Endothelial cell of umbilical vein (primary cell): Measurements from ENCODE around the gene C1QTNF5. TPM values are rescaled to one million over a fixed set of nuclear protein-coding genes. Genes with fewer than 3 reads are reported as not detected.

Experiments
- BruUV-seq: library from RNA; stranded (reverse); fragments of 400-500 nt; replicated peaks from 2 replicates; lab custom pipeline; 2021; lab: Mats Ljungman, UMichigan
- CTCF ChIA-PET: fragments of 300-600, 350-600 bp; sonication (Branson Sonifier 250); formaldehyde crosslinking; loops from one replicate; lab custom pipeline; 2021; ENCODE audit warnings: antibody characterized with exemption, inconsistent platforms; lab: Charles Lee
- POLR2A ChIA-PET: fragments of 300-600, 350-600 bp; sonication (Branson Sonifier 250); formaldehyde crosslinking; loops from one replicate; lab custom pipeline; 2021; ENCODE audit warnings: antibody characterized with exemption, inconsistent platforms; lab: Charles Lee
- DNase-seq: peaks from one replicate; pipeline ENCODE4 v3.0.0-alpha.2; 2011; ENCODE audit warnings: low read depth, low spot score
- FAIRE-seq: peaks from 2 replicates; lab custom pipeline; 2011; peaks lifted over from hg19 to GRCh38; lab: Jason Lieb, UNC
- H2AFZ ChIP-seq: 2 replicates; pipeline ENCODE4 v1.6.0; 2012; ENCODE audit warnings: low read depth, low read length, control low read depth, inconsistent platforms
- H3K27ac ChIP-seq: 2 replicates; pipeline ENCODE4 v1.5.1; 2011; ENCODE audit warnings: low read depth, mild to moderate bottlenecking, control low read depth, low read length, moderate library complexity; ENCODE audit not compliant: insufficient read depth
- H3K27me3 ChIP-seq, 2 experiments: 2 replicates each; pipeline versions ENCODE4 v1.6.0 to v1.6.1; 2011; ENCODE audit warnings: low read length in 2 of 2, mixed read lengths in 1 of 2; ENCODE audit not compliant: control insufficient read depth in 2 of 2, insufficient read depth in 2 of 2
- H3K36me3 ChIP-seq, 2 experiments: 2 replicates in 1 of 2; 3 replicates in 1 of 2; pipeline ENCODE4 v1.5.1; 2011; ENCODE audit warnings: low read length in 2 of 2, mild to moderate bottlenecking in 1 of 2, moderate library complexity in 1 of 2; ENCODE audit not compliant: control insufficient read depth in 2 of 2, insufficient read depth in 2 of 2; ENCODE audit errors: extremely low read depth in 1 of 2
- H3K4me1 ChIP-seq: 3 replicates; pipeline ENCODE4 v1.5.1; 2011; ENCODE audit warnings: mild to moderate bottlenecking, low read length; ENCODE audit not compliant: control insufficient read depth, insufficient read depth; ENCODE audit errors: extremely low read depth
- H3K4me2 ChIP-seq: 2 replicates; pipeline ENCODE4 v1.6.1; 2011; ENCODE audit warnings: low read length, control low read depth, mixed read lengths; ENCODE audit not compliant: insufficient read depth
- H3K4me3 ChIP-seq, 3 experiments: fragments of 200-600 bp in 1 of 3; sonication (generic), shearing (Covaris generic) in 1 of 3; replicated peaks in 1 of 3; 2 replicates each; pipeline ENCODE4 v1.5.1; 2011 to 2016; ENCODE audit warnings: control low read depth in 3 of 3, low read length in 3 of 3, mild to moderate bottlenecking in 2 of 3, inconsistent platforms in 1 of 3, low read depth in 1 of 3, moderate library complexity in 1 of 3; ENCODE audit not compliant: insufficient read depth in 1 of 3
- H3K79me2 ChIP-seq: 2 replicates; pipeline ENCODE4 v1.6.0; 2012; ENCODE audit warnings: low read length, inconsistent platforms; ENCODE audit not compliant: control insufficient read depth, insufficient read depth
- H3K9ac ChIP-seq: replicated peaks from 2 replicates; pipeline ENCODE3; 2011; ENCODE audit warnings: low read length, control low read depth; ENCODE audit not compliant: insufficient read depth; ENCODE audit errors: extremely low read depth
- H3K9me1 ChIP-seq: replicated peaks from 3 replicates; pipeline ENCODE4 v1.6.0; 2011; ENCODE audit warnings: mild to moderate bottlenecking, low read length; ENCODE audit not compliant: control insufficient read depth, insufficient read depth; ENCODE audit errors: extremely low read depth
- H3K9me3 ChIP-seq: replicated peaks from 2 replicates; pipeline ENCODE4 v1.5.1; 2012; ENCODE audit warnings: low read length, inconsistent platforms; ENCODE audit not compliant: control insufficient read depth, insufficient read depth
- H4K20me1 ChIP-seq: replicated peaks from 2 replicates; pipeline ENCODE3; 2011; ENCODE audit warnings: mild to moderate bottlenecking, low read length; ENCODE audit not compliant: control insufficient read depth, insufficient read depth; ENCODE audit errors: extremely low read depth
- CTCF ChIP-seq, 2 donors: IDR thresholded peaks; 1 replicate in 1 of 2; 2 replicates in 1 of 2; pipeline ENCODE4 v1.5.1; 2011; ENCODE audit warnings: low read length in 2 of 2, mild to moderate bottlenecking in 2 of 2, moderate library complexity in 2 of 2, control low read depth in 1 of 2, inconsistent platforms in 1 of 2, low read depth in 1 of 2; ENCODE audit not compliant: insufficient read depth in 1 of 2; ENCODE audit errors: extremely low read depth in 1 of 2
- EZH2 ChIP-seq: IDR thresholded peaks from 2 replicates; pipeline ENCODE4 v1.6.1; 2012; ENCODE audit warnings: borderline replicate concordance, low read depth, mild to moderate bottlenecking, moderate library complexity, low read length, inconsistent platforms; ENCODE audit not compliant: severe bottlenecking
- FOS ChIP-seq: IDR thresholded peaks from 2 replicates; pipeline ENCODE4 v1.6.1; 2011; ENCODE audit warnings: mild to moderate bottlenecking, low read length, moderate library complexity, borderline replicate concordance; ENCODE audit not compliant: insufficient read depth
- GATA2 ChIP-seq: IDR thresholded peaks from 2 replicates; pipeline ENCODE4 v1.7.0; 2011; ENCODE audit warnings: low read depth, mild to moderate bottlenecking, moderate library complexity, mixed read lengths, low read length; ENCODE audit not compliant: insufficient read length, insufficient read depth
- JUN ChIP-seq: IDR thresholded peaks from 2 replicates; pipeline ENCODE4 v1.6.1; 2011; ENCODE audit warnings: borderline replicate concordance, low read depth; ENCODE audit not compliant: insufficient read length, insufficient read depth
- MAX ChIP-seq: IDR thresholded peaks from 2 replicates; pipeline ENCODE4 v1.6.1; 2011; ENCODE audit not compliant: insufficient read depth, insufficient read length
- MYC ChIP-seq: IDR thresholded peaks from one replicate; pipeline ENCODE4 v1.6.1; 2011; ENCODE audit warnings: mild to moderate bottlenecking, low read depth, low read length
- POLR2A ChIP-seq: IDR thresholded peaks from 2 replicates; pipeline ENCODE4 v1.6.1; 2012; ENCODE audit warnings: low read depth, mild to moderate bottlenecking, control low read depth, low read length
- POLR2AphosphoS5 ChIP-seq: IDR thresholded peaks from 2 replicates; pipeline ENCODE4 v1.6.1; 2012; ENCODE audit warnings: low read depth, mild to moderate bottlenecking, control low read depth, low read length, moderate library complexity; ENCODE audit not compliant: insufficient read depth
- dilution Hi-C: fragments of 300-500 bp; cut with MboI; formaldehyde crosslinking; loops from one replicate; pipeline ENCODE4 v1.15.0; 2019; ENCODE audit warnings: low sequenced_read_pairs; ENCODE audit not compliant: extremely low pct_ligation_motif_present
- intact Hi-C: fragments of 100-400 bp; cut with micrococcal nuclease; formaldehyde crosslinking; loops from one replicate; pipeline ENCODE4 v1.10.0; 2022
- polyA plus RNA-seq, 4 experiments: library from polyadenylated mRNA; depleted of rRNA in 3 of 4; stranded (reverse) in 3 of 4; unstranded in 1 of 4; fragments of >200 nt; gene quantifications; 2 replicates each; pipeline versions ENCODE4 v1.2.1 to v1.2.3, GENCODE V29; 2011 to 2012; ENCODE audit warnings: missing spikeins in 1 of 4
- total RNA-seq: library from RNA; stranded (reverse); gene quantifications from 2 replicates; pipeline ENCODE4 v1.2.3, GENCODE V29; 2021

The C1QTNF5 gene
- total and polyA plus RNA-seq, 2 donors (not counting 3 experiments of a cell fraction or from before 2014, with no cell fraction given): 126 to 201 TPM

GRCh38 chr11:119365071-119365591, 24.4 kb upstream of the C1QTNF5 start:
- no peak overlapping the region for H3K4me2 ChIP-seq
- peaks cover 12 to 20% of the 10 kb centered on the region in 2 experiments for H3K27me3 ChIP-seq
- intact Hi-C loops: no loop called here
- no peak overlapping the region for H3K9ac ChIP-seq
- ChIA-PET POLR2A (no interaction called here), CTCF (interaction anchor here (0.8 to 1.7 kb wide), 4 partner anchors 8 to 25 kb away, joined by 3 to 15 read pairs (median 7); partner anchors contain the start of gene C1QTNF5)
- H3K4me3 ChIP-seq: no peak overlapping the region
- H3K9me3 ChIP-seq: no peaks in the 10 kb centered on the region
- no peaks in the 10 kb centered on the region for H3K36me3 ChIP-seq
- no peaks in the 10 kb centered on the region for H4K20me1 ChIP-seq
- no peaks in the 10 kb centered on the region for H3K4me1 ChIP-seq
- no peak overlapping the region for H3K27ac ChIP-seq
- H3K79me2 ChIP-seq: no peaks in the 10 kb centered on the region
- no TSS peak for BruUV-seq
- FAIRE-seq (no peak), DNase-seq (no peak)
- TF ChIP-seq POLR2AphosphoS5 (no peak), MYC (no peak), EZH2 (no peak), JUN (no peak), CTCF (IDR thresholded peaks at IDR 0.05; ENCODE audit: extremely low read depth in 1 of 2, insufficient read depth in 1 of 2, low read depth in 1 of 2, low read length in 2 of 2) (no peak), POLR2A (no peak), MAX (no peak), GATA2 (no peak), FOS (no peak)
- H2AFZ ChIP-seq: no peak overlapping the region
- no peaks in the 10 kb centered on the region for H3K9me1 ChIP-seq
- dilution Hi-C loops: no loop called here
